Mammary epithelial cell (primary cell): ENCODE results near the gene ARFGAP1.

Experiments
- CTCF ChIP-seq, 2 donors: IDR thresholded peaks in 1 of 2; conservative IDR thresholded peaks in 1 of 2; 2 replicates each; pipeline ENCODE4 v1.5.1; 2011 to 2012; ENCODE audit warnings: inconsistent platforms in 2 of 2, low read length in 2 of 2, mild to moderate bottlenecking in 2 of 2, control low read depth in 1 of 2, low read depth in 1 of 2; ENCODE audit not compliant: insufficient read depth in 1 of 2; ENCODE audit errors: extremely low read depth in 1 of 2
- EZH2 ChIP-seq: IDR thresholded peaks from 2 replicates; pipeline ENCODE4 v1.6.1; 2012; ENCODE audit warnings: low read length, inconsistent platforms, borderline replicate concordance

- peak; percentile 76 for TF ChIP-seq CTCF (conservative IDR thresholded peaks at IDR 0.05 in 1 of 2, IDR thresholded peaks at IDR 0.05 in 1 of 2; ENCODE audit: extremely low read depth in 1 of 2, insufficient read depth in 1 of 2, low read depth in 1 of 2, low read length in 2 of 2)
- TF ChIP-seq EZH2 = no peak
These were observed 37.8 kb upstream of the ARFGAP1 start for GRCh38 chr20:63234693-63235398.
